HL-60/S4 treated with retinoic acid at 250 ng/mL for 4 days and 3 days (cell line): ENCODE results near the gene IL1A.

Experiments used
- in situ Hi-C: fragments of 300-500 bp; cut with MboI; formaldehyde crosslinking; loops from 2 replicates; pipeline ENCODE4 v1.7.0; 2022; ENCODE audit warnings: low sequenced_read_pairs

IL1A gene

GRCh38 chr2:112764071-112765044 lies 19.9 kb downstream of the IL1A start, which contains the start of gene CKAP2L:
TSS of gene CKAP2L (minus strand) at chr2:112764609. CDS start at chr2:112764598, 11 bp downstream.
- in situ Hi-C loops: no loop called here

DNA sequence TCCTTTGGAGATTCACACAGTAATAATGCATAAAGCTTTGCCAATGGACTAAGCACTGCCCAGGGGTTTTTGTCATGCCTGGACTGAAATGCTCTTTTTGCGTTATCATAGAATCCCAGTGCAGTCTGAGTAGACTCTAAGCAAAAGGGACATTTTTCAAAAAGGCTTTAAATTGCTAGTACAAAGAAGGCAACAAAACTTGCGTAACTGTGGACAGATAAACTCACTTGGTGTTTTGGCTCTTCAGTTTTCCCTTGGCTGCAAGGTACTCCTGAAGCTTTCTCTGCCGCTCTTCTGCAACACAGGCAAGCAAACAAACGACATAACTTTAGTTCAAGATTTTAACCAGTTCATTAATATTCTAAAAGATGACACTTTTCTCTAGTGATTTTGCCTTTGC lies 22.0 kb downstream of the IL1A start:
- in situ Hi-C loops: no loop called here

DNA sequence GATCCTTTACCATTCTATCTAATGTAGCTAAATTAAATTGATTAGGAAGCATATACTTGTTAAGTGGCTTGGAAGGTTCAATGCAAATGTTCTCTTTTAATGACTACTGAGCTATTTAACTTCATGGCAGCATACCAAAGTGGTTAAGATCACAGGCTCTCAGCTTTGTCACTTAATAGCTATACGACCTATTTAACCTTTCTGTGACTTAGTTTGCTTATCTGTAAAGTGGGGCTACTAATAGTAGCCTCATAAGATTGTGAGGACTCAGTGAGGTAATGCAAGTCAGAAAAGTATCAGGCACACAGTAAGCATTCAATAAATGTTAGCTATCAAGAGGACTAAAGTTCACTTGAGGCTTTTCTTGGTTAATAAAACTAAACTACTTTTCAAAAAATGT lies 24.1 kb downstream of the IL1A start:
- in situ Hi-C loops: no loop called here

DNA sequence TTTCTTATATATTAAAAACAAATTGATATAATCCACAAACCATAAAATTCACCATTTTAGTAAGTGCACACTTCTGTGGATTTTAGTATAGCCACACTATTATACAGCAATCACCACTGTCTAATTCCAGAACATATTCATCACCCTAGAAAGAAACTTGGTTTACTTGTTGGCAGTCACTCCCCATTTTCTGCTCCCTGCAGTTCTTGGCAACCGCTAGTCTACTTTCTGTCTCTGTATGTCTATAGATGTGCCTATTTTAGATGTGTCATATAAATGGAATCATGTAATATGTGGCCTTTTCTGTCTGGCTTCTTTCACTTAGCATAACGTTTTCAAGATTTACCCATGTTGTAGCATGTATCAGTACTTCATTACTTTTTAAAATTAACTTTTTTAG lies 25.6 kb downstream of the IL1A start:
- in situ Hi-C loops: no loop called here

DNA sequence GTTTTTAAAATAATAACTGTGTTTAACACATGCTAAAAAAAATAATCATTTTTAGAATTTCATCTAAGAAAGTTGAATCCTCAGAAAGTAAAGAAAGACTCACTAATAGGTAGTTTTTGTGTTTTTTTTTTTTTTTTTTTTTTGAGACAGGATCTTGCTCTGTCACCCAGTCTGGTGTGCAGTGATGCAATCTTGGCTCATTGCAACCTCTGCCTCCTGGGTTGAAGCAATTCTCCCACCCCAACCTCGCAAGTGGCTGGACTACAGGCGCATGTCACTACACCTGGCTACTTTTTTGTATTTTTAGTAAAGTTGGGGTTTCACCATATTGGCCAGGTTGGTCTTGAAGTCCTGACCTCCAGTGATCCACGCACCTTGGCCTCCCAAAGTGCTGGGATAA lies 27.0 kb downstream of the IL1A start:
- in situ Hi-C loops: no loop called here

DNA sequence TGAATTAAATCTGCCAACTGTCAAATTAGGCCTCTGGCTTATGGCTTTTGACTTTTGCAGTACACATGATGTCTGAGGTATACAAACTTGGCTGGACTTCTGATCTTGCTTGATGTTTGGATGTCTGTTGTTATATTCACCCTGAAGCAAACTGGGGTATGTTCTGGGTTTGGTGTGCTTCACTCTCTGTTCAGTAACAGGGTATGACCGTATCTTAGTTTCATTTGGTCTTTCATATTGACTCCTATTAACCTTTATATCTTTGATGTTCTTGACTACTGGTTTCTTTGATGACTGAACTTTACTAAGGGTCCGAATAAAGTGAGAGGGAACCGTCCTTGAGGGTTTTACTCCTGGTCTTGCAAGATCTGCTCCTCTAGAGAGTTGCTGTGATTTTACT lies 28.1 kb downstream of the IL1A start:
- in situ Hi-C loops: no loop called here

DNA sequence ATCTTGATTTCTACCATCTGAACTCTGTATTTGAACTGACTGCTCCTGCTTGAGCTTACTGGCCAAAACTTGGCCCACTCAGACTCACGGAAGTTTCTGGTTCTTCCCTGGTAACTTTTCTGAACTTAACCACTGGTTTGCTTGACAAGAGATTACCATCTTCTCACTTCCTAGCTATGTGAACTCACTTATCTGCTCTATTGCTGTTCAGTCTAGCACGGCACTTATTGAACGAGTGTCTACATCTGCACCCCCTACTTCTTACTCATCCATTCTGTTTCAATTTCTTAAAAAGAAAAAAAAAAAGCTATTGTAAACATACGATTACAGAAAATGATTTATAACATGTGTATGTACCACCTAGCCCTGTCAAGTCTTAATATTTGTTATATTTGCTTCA lies 28.8 kb downstream of the IL1A start:
- in situ Hi-C loops: no loop called here

- in situ Hi-C loops: loop anchor here (5.0 kb wide), 1 partner anchor 133 kb away; no protein-coding TSS in a partner anchor
Measured at GRCh38 chr2:112754564-112754963, 29.7 kb downstream of the IL1A start.

GRCh38 chr2:112752667-112753066 lies 31.6 kb downstream of the IL1A start:
- in situ Hi-C loops: loop anchor here (5.0 kb wide), 1 partner anchor 135 kb away; no protein-coding TSS in a partner anchor

GRCh38 chr2:112751451-112752197 lies 32.7 kb downstream of the IL1A start:
- in situ Hi-C loops: loop anchor here (5.0 kb wide), 1 partner anchor 136 kb away; no protein-coding TSS in a partner anchor

DNA sequence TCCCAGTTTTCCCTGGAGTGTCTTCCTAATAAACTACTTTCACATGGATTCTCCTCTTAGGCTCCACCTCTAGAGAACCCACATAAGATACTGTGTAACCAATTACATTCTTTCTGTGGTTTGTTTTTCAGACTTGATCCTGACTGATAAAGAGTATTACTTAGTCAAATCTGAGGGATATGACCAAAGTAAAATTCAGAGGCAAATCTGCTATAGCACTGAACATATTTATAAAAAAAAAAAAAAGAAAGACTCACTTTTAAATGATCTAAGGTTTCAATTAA lies 33.8 kb downstream of the IL1A start:
- in situ Hi-C loops: loop anchor here (5.0 kb wide), 1 partner anchor 137 kb away; no protein-coding TSS in a partner anchor

- in situ Hi-C loops: loop anchor here (5.0 kb wide), 1 partner anchor 137 kb away; no protein-coding TSS in a partner anchor
Measured at GRCh38 chr2:112749755-112750559, 34.3 kb downstream of the IL1A start.

GRCh38 chr2:112740527-112740926 lies 43.8 kb downstream of the IL1A start:
- in situ Hi-C loops: no loop called here

GRCh38 chr2:112737542-112738232 lies 46.6 kb downstream of the IL1A start:
- in situ Hi-C loops: no loop called here

DNA sequence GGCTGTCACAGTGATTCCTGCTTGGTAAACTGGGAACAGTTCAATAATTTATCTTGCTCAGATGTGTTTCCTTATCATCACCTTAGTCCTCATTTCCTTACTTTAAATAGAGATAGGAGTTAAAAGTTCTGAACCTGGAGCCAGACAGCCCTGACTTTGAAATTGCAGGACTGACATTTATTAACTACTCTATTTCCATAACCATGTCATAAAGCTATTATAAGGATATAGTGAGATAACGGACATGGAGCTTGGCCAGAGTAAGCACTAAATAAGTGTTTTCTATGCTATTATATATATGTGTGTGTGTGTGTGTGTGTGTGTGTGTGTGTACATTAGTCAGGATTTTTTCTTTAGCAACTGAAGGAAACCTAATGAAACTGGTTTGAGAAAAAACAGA lies 50.4 kb downstream of the IL1A start:
- in situ Hi-C loops: no loop called here

GRCh38 chr2:112733456-112733855 lies 50.8 kb downstream of the IL1A start:
- in situ Hi-C loops: no loop called here

DNA sequence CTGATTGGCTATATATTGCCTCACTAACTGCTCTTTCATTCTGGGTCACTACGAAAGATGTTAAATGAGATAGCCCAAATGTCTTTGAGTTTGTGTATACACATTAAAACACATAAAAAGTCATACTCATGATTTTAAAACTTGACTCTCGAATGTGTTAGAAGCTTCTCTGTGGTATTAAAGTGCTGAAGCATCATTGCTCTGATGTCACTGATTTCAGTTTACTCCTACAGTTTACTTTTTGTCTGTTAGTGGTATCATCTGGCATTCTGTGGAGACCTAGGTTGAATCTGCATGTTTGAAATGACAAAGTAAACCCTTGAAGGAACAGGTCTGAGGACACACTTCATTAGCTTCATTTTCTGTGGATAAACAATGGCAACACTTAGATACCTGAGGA lies 52.8 kb downstream of the IL1A start:
- in situ Hi-C loops: no loop called here

DNA sequence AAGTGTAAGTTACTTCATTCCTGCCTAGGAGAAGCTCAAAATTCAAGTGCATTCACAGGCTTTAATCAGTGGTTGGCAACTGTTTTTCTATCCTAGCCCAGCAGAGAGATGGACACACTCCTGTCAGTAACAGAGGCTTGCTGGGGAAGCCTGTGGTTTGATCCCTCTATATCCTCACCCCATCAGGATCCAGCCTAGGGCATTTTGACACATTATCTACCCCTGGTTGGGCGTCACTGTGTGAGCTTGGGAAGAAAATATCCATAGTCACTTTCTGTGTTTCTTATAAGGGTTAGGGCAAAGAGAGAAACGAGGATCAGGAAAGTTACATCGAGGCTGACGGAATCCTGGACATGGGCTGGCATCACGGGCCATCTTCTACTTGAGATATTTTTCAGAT lies 53.5 kb downstream of the IL1A start:
- in situ Hi-C loops: no loop called here

DNA sequence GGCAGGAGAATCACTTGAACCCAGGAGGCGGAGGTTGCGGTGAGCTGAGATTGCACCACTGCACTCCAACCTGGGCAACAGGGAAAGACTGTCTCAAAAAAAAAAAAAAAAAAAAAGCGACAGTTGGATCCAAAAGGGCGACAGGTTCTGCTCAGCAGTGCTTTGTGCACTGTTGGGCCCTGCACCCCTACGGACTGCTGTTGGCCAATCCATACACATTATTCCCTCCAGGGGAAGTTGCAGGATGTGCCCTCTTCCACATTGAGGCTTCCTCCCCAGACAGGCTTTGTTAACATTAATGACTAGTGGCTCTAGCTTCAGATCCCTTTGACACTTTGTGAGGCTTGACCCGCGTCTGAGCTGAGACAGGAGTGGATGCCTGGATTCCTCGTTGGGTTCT lies 54.1 kb downstream of the IL1A start:
- in situ Hi-C loops: no loop called here
